ENCODE data around the gene ZBTB7C.

Gene ZBTB7C

GRCh38 chr18:48123324-48123723, 285.9 kb downstream of the ZBTB7C start:
- Mint-ChIP-seq H3K27ac (no peak overlapping the region), H3K9me3 (no peaks in the 10 kb centered on the region)
- no peak for ATAC-seq

DNA sequence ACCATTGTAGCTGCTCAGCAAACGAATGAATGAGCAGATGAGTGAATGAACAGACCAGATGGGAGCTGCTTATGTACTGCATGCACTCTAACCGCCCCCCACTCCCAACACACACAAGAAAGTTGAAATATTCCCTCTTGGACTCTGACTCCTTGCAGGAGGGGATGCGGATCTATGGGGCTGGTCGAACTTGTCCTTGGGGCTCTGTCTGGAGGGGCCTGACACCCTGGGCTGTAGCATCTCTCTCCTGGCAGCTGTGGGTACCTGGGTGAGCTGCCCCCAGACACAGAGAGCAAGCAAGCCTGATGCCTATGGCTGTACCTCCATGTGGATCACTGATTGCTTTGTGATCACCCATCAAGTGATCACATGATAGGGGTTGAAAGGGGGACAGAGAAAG, 286.4 kb downstream of the ZBTB7C start:
- no peaks in the 10 kb centered on the region for H3K9me3 Mint-ChIP-seq
- DNase-seq (ENCODE audit: low spot score in 2 of 2) (no peak), ATAC-seq (no peak)
- H3K27ac Mint-ChIP-seq: no peak overlapping the region
- no peaks in the 10 kb centered on the region for H3K36me3 Mint-ChIP-seq
- peaks cover 20% of the 10 kb centered on the region for H3K4me1 Mint-ChIP-seq
- no peak overlapping the region for H3K4me3 Mint-ChIP-seq

More at GRCh38 chr18:48123324-48123723, 285.9 kb downstream of the ZBTB7C start:
- H3K4me3 Mint-ChIP-seq: no peak overlapping the region
- DNase-seq (ENCODE audit: low spot score in 2 of 2): no peak
- peaks cover 20% of the 10 kb centered on the region for H3K4me1 Mint-ChIP-seq
- H3K36me3 Mint-ChIP-seq: no peaks in the 10 kb centered on the region

- H3K36me3 Mint-ChIP-seq: no peaks in the 10 kb centered on the region
- H3K9me3 Mint-ChIP-seq: no peaks in the 10 kb centered on the region
- DNase-seq (ENCODE audit: low spot score in 2 of 2) (no peak), ATAC-seq (no peak)
- peaks cover 20% of the 10 kb centered on the region for H3K4me1 Mint-ChIP-seq
- no peak overlapping the region for H3K27ac Mint-ChIP-seq
- H3K4me3 Mint-ChIP-seq: no peak overlapping the region
These were observed 286.8 kb downstream of the ZBTB7C start for GRCh38 chr18:48122376-48122775.

DNA sequence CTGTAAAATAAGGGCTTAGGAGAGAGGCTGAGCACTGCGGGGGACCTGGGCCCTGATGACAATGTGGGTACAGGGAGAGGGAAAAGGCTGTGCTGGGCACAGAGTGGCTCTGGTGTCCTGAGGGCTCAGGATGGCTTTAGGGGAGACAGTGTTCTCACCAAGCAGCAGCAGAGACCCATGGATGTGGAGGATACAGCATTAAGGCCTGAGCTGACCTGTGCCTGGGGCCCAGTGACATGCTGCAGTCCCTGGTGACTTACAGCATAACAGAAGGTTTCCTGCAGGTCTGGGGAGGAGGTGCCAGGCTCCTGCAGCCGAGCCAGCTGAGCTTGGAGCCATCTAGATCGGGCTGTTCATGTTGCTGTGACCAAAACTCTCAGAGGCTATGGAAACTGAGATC, 287.4 kb downstream of the ZBTB7C start:
- no peak overlapping the region for H3K27ac Mint-ChIP-seq
- no peaks in the 10 kb centered on the region for H3K9me3 Mint-ChIP-seq
- DNase-seq (ENCODE audit: low spot score in 2 of 2) (no peak), ATAC-seq (no peak)
- peaks cover 20% of the 10 kb centered on the region for H3K4me1 Mint-ChIP-seq
- H3K4me3 Mint-ChIP-seq: no peak overlapping the region
- no peaks in the 10 kb centered on the region for H3K36me3 Mint-ChIP-seq

GRCh38 chr18:48119204-48119603, 290.0 kb downstream of the ZBTB7C start:
- H3K4me1 Mint-ChIP-seq: peaks cover 3% of the 10 kb centered on the region
- H3K4me3 Mint-ChIP-seq: no peak overlapping the region
- no peak for ATAC-seq
- H3K27ac Mint-ChIP-seq: no peak overlapping the region
- no peaks in the 10 kb centered on the region for H3K36me3 Mint-ChIP-seq
- H3K9me3 Mint-ChIP-seq: no peaks in the 10 kb centered on the region
- no peak for DNase-seq (ENCODE audit: low spot score in 2 of 2)

- Mint-ChIP-seq H3K9me3 (no peaks in the 10 kb centered on the region), H3K36me3 (no peaks in the 10 kb centered on the region), H3K4me1 (no peaks in the 10 kb centered on the region), H3K4me3 (no peak overlapping the region), H3K27ac (no peak overlapping the region)
- DNase-seq (ENCODE audit: low spot score in 2 of 2) (no peak), ATAC-seq (no peak)
These were observed 292.1 kb downstream of the ZBTB7C start for GRCh38 chr18:48116873-48117630.

- no peak for ATAC-seq
- no peak overlapping the region for H3K4me3 Mint-ChIP-seq
- no peaks in the 10 kb centered on the region for H3K4me1 Mint-ChIP-seq
- no peaks in the 10 kb centered on the region for H3K9me3 Mint-ChIP-seq
- no peak overlapping the region for H3K27ac Mint-ChIP-seq
- DNase-seq (ENCODE audit: low spot score in 2 of 2): no peak
- no peaks in the 10 kb centered on the region for H3K36me3 Mint-ChIP-seq
These were observed 293.2 kb downstream of the ZBTB7C start for GRCh38 chr18:48116017-48116416.

DNA sequence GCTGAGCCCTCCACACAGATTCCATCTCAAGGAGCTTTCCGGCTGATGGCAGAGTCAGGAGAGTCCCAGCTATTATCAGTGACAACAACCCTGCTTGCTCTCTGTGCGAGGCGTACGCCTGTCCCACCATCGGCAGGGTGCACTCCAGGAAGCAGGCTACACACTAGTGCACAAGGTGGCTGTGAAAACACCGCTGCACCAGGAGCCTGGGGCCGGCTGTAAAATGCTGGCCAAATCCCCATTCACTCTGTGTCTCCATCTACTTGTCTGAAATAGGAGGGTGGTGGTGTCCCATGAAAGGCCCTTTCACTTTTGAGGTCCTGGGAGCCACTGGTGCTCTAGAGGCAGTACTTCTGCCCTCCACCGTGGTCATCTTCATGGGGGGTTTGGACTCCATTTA, 295.5 kb downstream of the ZBTB7C start:
- no peaks in the 10 kb centered on the region for H3K4me1 Mint-ChIP-seq
- H3K27ac Mint-ChIP-seq: no peak overlapping the region
- DNase-seq (ENCODE audit: low spot score in 2 of 2) (no peak), ATAC-seq (no peak)
- H3K36me3 Mint-ChIP-seq: no peaks in the 10 kb centered on the region
- H3K4me3 Mint-ChIP-seq: no peak overlapping the region
- no peaks in the 10 kb centered on the region for H3K9me3 Mint-ChIP-seq

- no peaks in the 10 kb centered on the region for H3K4me1 Mint-ChIP-seq
- ATAC-seq (no peak), DNase-seq (ENCODE audit: low spot score in 2 of 2) (no peak)
- no peaks in the 10 kb centered on the region for H3K9me3 Mint-ChIP-seq
- no peaks in the 10 kb centered on the region for H3K36me3 Mint-ChIP-seq
- H3K27ac Mint-ChIP-seq: no peak overlapping the region
- H3K4me3 Mint-ChIP-seq: no peak overlapping the region
These were observed 297.6 kb downstream of the ZBTB7C start for GRCh38 chr18:48111587-48111986.

GRCh38 chr18:48110797-48111196, 298.4 kb downstream of the ZBTB7C start:
- no peak for DNase-seq (ENCODE audit: low spot score in 2 of 2)
- Mint-ChIP-seq H3K27ac (no peak overlapping the region), H3K36me3 (no peaks in the 10 kb centered on the region), H3K4me1 (no peaks in the 10 kb centered on the region), H3K4me3 (no peak overlapping the region), H3K9me3 (no peaks in the 10 kb centered on the region)
- no peak for ATAC-seq

GRCh38 chr18:48109961-48110493, 299.2 kb downstream of the ZBTB7C start:
- ATAC-seq: no peak

GRCh38 chr18:48108136-48108535, 301.0 kb downstream of the ZBTB7C start:
- H3K36me3 Mint-ChIP-seq: no peaks in the 10 kb centered on the region

More at GRCh38 chr18:48109961-48110493, 299.2 kb downstream of the ZBTB7C start:
- H3K36me3 Mint-ChIP-seq: no peaks in the 10 kb centered on the region
- H3K27ac Mint-ChIP-seq: no peak overlapping the region
- no peak for DNase-seq (ENCODE audit: low spot score in 2 of 2)
- no peaks in the 10 kb centered on the region for H3K9me3 Mint-ChIP-seq
- no peak overlapping the region for H3K4me3 Mint-ChIP-seq
- no peaks in the 10 kb centered on the region for H3K4me1 Mint-ChIP-seq

DNA sequence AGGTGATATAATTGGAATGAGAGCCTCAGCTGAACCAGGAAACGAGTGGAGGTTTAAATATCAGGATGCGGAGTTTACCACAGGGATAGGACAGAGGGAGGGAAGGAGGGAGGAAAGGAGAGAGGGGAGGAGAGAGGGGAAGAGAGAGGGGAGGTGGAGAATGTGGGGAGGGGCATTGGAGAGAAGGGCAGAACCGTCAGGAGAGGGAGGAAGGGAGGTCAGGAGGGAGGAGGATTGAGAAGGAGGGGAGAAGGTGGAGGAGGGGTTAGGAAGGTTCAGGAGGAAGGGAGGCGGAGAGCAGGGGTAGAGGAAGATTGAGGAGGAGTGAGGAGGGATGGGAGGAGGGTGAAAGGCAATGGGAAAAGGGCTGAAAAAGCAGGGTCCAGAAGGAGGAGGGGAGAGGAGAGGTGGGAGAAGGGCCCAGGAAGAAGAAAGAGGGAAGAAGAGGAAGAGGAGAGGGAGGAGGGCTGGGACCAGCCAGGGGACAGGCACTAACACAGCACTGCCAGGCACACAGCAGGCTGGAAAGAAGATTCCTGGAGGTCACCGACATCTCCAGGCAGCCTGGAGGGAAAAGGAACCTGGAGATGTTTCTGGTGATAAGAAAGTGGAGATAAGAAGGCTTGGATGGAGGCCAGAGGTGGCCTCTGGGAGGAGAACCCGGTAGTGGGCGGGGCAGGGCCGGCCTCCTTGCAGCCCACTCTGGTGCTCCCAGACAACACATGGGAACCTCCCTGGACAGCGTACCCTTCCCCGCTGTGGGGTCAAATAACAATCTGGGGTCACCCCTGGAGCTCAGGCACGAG, 302.0 kb downstream of the ZBTB7C start:
- DNase-seq (ENCODE audit: low spot score in 2 of 2) (no peak), ATAC-seq (no peak)
- no peaks in the 10 kb centered on the region for H3K36me3 Mint-ChIP-seq
- no peaks in the 10 kb centered on the region for H3K4me1 Mint-ChIP-seq
- no peaks in the 10 kb centered on the region for H3K9me3 Mint-ChIP-seq
- H3K27ac Mint-ChIP-seq: no peak overlapping the region
- no peak overlapping the region for H3K4me3 Mint-ChIP-seq

More at GRCh38 chr18:48108136-48108535, 301.0 kb downstream of the ZBTB7C start:
- H3K4me3 Mint-ChIP-seq: no peak overlapping the region
- no peaks in the 10 kb centered on the region for H3K9me3 Mint-ChIP-seq
- ATAC-seq (no peak), DNase-seq (ENCODE audit: low spot score in 2 of 2) (no peak)
- no peak overlapping the region for H3K27ac Mint-ChIP-seq
- H3K4me1 Mint-ChIP-seq: no peaks in the 10 kb centered on the region

GRCh38 chr18:48106498-48106897, 302.7 kb downstream of the ZBTB7C start:
- Mint-ChIP-seq H3K4me3 (no peak overlapping the region), H3K36me3 (no peaks in the 10 kb centered on the region), H3K9me3 (no peaks in the 10 kb centered on the region), H3K4me1 (no peaks in the 10 kb centered on the region), H3K27ac (no peak overlapping the region)
- ATAC-seq: no peak
- no peak for DNase-seq (ENCODE audit: low spot score in 2 of 2)

- no peak for DNase-seq (ENCODE audit: low spot score in 2 of 2)
- Mint-ChIP-seq H3K27ac (no peak overlapping the region), H3K36me3 (no peaks in the 10 kb centered on the region), H3K4me3 (no peak overlapping the region), H3K4me1 (no peaks in the 10 kb centered on the region), H3K9me3 (no peaks in the 10 kb centered on the region)
- ATAC-seq: no peak
These were observed 303.9 kb downstream of the ZBTB7C start for GRCh38 chr18:48105317-48105716.

DNA sequence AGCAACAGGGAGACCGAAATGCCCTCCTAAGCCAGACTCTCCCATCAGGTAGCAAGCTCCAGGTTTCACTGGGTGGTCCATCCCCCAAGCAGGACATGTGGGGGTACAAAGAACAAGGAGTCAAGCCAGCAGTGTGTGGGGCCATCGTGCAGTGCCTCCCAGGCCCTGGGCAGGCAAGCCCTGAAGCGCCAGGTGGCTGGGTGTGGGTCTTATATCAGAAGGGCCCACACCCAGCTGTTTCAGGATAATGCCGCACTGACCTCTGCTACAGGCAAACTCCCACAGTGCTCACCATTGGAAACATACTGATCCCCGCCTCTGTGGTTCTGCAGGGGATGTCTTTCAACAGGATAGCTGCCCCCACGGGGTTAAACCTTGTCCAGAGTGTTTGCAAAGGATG, 304.5 kb downstream of the ZBTB7C start:
- H3K9me3 Mint-ChIP-seq: no peaks in the 10 kb centered on the region
- H3K27ac Mint-ChIP-seq: no peak overlapping the region
- ATAC-seq (no peak), DNase-seq (ENCODE audit: low spot score in 2 of 2) (no peak)
- no peaks in the 10 kb centered on the region for H3K36me3 Mint-ChIP-seq
- H3K4me3 Mint-ChIP-seq: no peak overlapping the region
- H3K4me1 Mint-ChIP-seq: no peaks in the 10 kb centered on the region

Measured in stimulated activated effector memory CD8-positive, alpha-beta T cell treated with anti-CD3 and anti-CD28 coated beads, Interleukin-12 subunit alpha, Interleukin-12 subunit beta, amount 100 ng/mL, for 72 hours (primary cell).